ENCODE data around the gene SLC6A11. TPM values are rescaled to one million over a fixed set of nuclear protein-coding genes. Genes with fewer than 3 reads are reported as not detected.

Gene SLC6A11
- total and polyA plus RNA-seq, 2 experiments from 2014 or later, result 0.18 TPM; not detected in 1

DNA sequence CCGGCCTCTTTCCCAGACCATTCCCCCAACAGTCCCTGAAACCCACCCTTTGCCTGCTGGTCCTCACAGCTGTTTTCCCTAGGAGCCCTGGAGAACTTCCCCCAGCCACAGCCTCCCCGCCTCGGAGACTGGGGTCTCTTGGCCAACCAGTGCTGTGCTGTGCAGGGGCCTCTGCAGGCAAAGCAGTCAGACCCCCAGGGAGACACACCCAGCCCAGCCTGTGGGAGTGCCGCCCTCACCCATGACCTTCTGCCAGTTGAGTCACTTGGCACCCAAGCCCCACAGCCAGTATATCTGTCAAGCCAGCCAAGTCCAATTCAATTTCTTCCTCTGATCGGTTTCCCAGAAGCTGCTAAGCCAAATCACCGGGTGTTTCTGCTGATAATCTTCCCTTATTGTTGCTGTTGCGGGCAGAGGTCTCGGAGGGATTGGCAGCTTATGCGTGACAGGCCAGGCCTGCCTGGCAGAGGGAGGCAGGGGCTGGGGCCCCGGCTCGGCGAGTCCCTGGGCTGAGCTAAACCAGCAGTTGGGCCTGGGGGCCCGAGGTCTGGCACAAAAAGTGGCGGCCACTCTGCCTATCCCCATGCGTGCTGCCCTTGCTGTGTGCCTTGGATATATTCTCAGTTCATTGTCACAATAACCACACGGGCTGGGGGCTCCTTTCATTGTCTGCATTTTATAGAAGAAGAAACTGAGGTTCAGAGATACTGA lies 110.9 kb downstream of the SLC6A11 start:
- H3K4me3 ChIP-seq, result no peak overlapping the region
- peak in 1 of 2 donors; percentile 23 for DNase-seq (ENCODE audit: low read depth in 1 of 2, low spot score in 1 of 2)

DNA sequence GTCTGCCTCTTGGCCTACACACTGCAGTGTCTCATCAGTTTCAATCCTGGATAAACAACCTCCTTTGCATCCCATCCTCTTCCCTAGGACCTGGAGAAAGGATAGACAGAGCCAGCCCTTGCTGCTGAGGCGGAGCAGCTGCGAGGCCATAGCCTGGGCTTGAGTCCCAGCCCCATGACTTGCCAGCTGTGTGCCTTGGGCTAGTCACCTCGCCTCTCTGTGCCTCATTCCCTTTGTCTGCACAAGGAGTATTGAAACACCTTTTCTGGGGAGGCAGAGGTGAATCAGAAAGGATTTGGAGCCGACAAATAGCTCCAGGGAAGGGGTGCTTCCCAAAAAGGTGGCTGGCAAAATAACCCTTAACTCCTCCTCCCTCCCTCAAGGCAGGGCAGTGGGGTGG lies 111.5 kb downstream of the SLC6A11 start:
- H3K36me3 ChIP-seq, result no peaks in the 10 kb centered on the region
- H3K9me3 ChIP-seq (ENCODE audit: low read depth), result no peaks in the 10 kb centered on the region
- H3K27me3 ChIP-seq, result peaks cover 4% of the 10 kb centered on the region
- no peaks in the 10 kb centered on the region for H3K4me1 ChIP-seq (ENCODE audit: low read depth)
- H3K4me3 ChIP-seq, result no peak overlapping the region
- TF ChIP-seq CTCF (IDR thresholded peaks at IDR 0.05; ENCODE audit: low read depth, low read length), result no peak
- no peak overlapping the region for H3K27ac ChIP-seq
- no peak for DNase-seq (ENCODE audit: low read depth in 1 of 2, low spot score in 1 of 2)

More for the DNA sequence above, 110.9 kb downstream of the SLC6A11 start:
- H3K36me3 ChIP-seq, result no peaks in the 10 kb centered on the region
- peaks cover 9% of the 10 kb centered on the region for H3K27me3 ChIP-seq
- no peak overlapping the region for H3K27ac ChIP-seq
- no peak for TF ChIP-seq CTCF (IDR thresholded peaks at IDR 0.05; ENCODE audit: low read depth, low read length)
- H3K9me3 ChIP-seq (ENCODE audit: low read depth), result no peaks in the 10 kb centered on the region
- no peaks in the 10 kb centered on the region for H3K4me1 ChIP-seq (ENCODE audit: low read depth)

- Histone ChIP-seq H3K4me3 (no peak overlapping the region), H3K36me3 (no peaks in the 10 kb centered on the region), H3K4me1 (ENCODE audit: low read depth) (no peaks in the 10 kb centered on the region), H3K9me3 (ENCODE audit: low read depth) (no peaks in the 10 kb centered on the region), H3K27me3 (no peaks in the 10 kb centered on the region), H3K27ac (no peak overlapping the region)
- TF ChIP-seq CTCF (IDR thresholded peaks at IDR 0.05; ENCODE audit: low read depth, low read length), result no peak
- no peak for DNase-seq (ENCODE audit: low read depth in 1 of 2, low spot score in 1 of 2)
Measured at GRCh38 chr3:10928407-10928960, 112.5 kb downstream of the SLC6A11 start.

DNA sequence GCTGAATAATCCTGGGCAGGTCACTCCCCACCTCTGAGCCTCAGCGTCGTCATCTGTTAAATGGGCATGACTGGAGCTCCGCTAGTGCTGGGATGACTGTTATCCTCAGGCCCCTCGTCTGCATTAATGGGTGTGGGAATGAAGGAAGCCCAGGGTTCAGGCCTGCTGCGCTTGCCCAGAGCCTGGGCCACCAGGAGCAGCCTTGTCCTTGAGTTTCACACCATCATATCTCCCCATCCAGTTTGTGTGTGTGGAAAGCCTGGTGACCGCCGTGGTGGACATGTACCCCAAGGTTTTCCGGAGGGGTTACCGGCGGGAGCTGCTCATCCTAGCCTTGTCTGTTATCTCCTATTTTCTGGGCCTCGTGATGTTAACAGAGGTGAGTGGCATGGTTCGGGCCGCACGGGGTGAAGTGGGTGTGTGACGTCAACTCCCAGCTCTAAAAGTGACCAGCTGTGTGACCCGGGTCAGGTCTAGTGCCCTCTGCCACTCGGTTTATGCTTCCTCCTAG lies 113.0 kb downstream of the SLC6A11 start:
- DNase-seq (ENCODE audit: low read depth in 1 of 2, low spot score in 1 of 2), result no peak
- Histone ChIP-seq H3K27me3 (no peaks in the 10 kb centered on the region), H3K4me3 (no peak overlapping the region), H3K27ac (no peak overlapping the region), H3K4me1 (ENCODE audit: low read depth) (no peaks in the 10 kb centered on the region), H3K9me3 (ENCODE audit: low read depth) (no peaks in the 10 kb centered on the region), H3K36me3 (no peaks in the 10 kb centered on the region)
- no peak for TF ChIP-seq CTCF (IDR thresholded peaks at IDR 0.05; ENCODE audit: low read depth, low read length)

- no peak overlapping the region for H3K4me3 ChIP-seq
- no peak for DNase-seq (ENCODE audit: low read depth in 1 of 2, low spot score in 1 of 2)
- TF ChIP-seq CTCF (IDR thresholded peaks at IDR 0.05; ENCODE audit: low read depth, low read length), result no peak
- H3K9me3 ChIP-seq (ENCODE audit: low read depth), result no peaks in the 10 kb centered on the region
- H3K4me1 ChIP-seq (ENCODE audit: low read depth), result no peaks in the 10 kb centered on the region
- H3K27ac ChIP-seq, result no peak overlapping the region
- H3K36me3 ChIP-seq, result no peaks in the 10 kb centered on the region
- H3K27me3 ChIP-seq, result no peaks in the 10 kb centered on the region
Measured at GRCh38 chr3:10929978-10930665, 114.1 kb downstream of the SLC6A11 start.

Data from cardiac muscle cell (in vitro differentiated cells and primary cell).